Aorta (tissue), 5 donors: ENCODE measurements around the gene WDPCP. TPM values are rescaled to one million over a fixed set of nuclear protein-coding genes. Genes with fewer than 3 reads are reported as not detected.

Source experiments
- ATAC-seq: fragments of 200-7000 bp; cut with Tn5 transposase; one replicate; pipeline ENCODE4 v1.9.1; 2022; ENCODE audit warnings: moderate library complexity; ENCODE audit not compliant: low FRiP score
- DNase-seq, 2 donors: peaks; one replicate each; pipeline ENCODE4 v3.0.0-alpha.2; 2020
- H3K27ac ChIP-seq, 2 donors: one replicate each; pipeline ENCODE4 v1.5.1; 2013; ENCODE audit warnings: low read length in 2 of 2, mild to moderate bottlenecking in 2 of 2, moderate library complexity in 2 of 2, control low read depth in 1 of 2, inconsistent platforms in 1 of 2, low read depth in 1 of 2
- H3K27me3 ChIP-seq, 2 donors: one replicate each; pipeline ENCODE4 v1.6.1; 2013; ENCODE audit warnings: control low read depth in 1 of 2, low read length in 1 of 2, mild to moderate bottlenecking in 1 of 2, moderate library complexity in 1 of 2; ENCODE audit not compliant: insufficient read depth in 2 of 2, control insufficient read depth in 1 of 2
- H3K36me3 ChIP-seq, 2 donors: one replicate each; pipeline ENCODE4 v1.6.1; 2013; ENCODE audit warnings: control low read depth in 1 of 2, low read length in 1 of 2, mild to moderate bottlenecking in 1 of 2; ENCODE audit not compliant: insufficient read depth in 2 of 2, control insufficient read depth in 1 of 2
- H3K4me1 ChIP-seq, 2 donors: one replicate each; pipeline ENCODE4 v1.6.1; 2013; ENCODE audit warnings: low read length in 2 of 2, control low read depth in 1 of 2, mild to moderate bottlenecking in 1 of 2, moderate library complexity in 1 of 2; ENCODE audit not compliant: insufficient read depth in 2 of 2, control insufficient read depth in 1 of 2
- H3K4me3 ChIP-seq, 2 donors: one replicate each; pipeline ENCODE4 v1.5.1; 2013; ENCODE audit warnings: low read length in 2 of 2, control low read depth in 1 of 2, mild to moderate bottlenecking in 1 of 2
- H3K9me3 ChIP-seq: one replicate; pipeline ENCODE4 v1.6.1; 2013; ENCODE audit warnings: mild to moderate bottlenecking, low read length; ENCODE audit not compliant: control insufficient read depth
- WGBS, 2 donors: extraction: QIAGEN DNeasy Blood & Tissue Kit; methylation state at CpG; one replicate each; pipeline ENCODE4 v1.1.7; 2013; 5-methylcytosine and 5-hydroxymethylcytosine counted together
- intact Hi-C, 2 donors: fragments of 100-400 bp; cut with DNase I; formaldehyde crosslinking; loops; one replicate each; pipeline versions ENCODE4 v1.14.2 to v1.15.0; 2022
- polyA plus RNA-seq, 2 donors: library from polyadenylated mRNA; stranded (reverse); fragments of 200-250 nt; gene quantifications; one replicate each; pipeline ENCODE4 v1.2.3, GENCODE V29; 2013
- total RNA-seq, 2 donors: library from RNA; stranded (reverse); fragmentation: NEBNext Ultra II Directional; extraction: Animal tissue kit (Norgen Biotek cat#: 25700); gene quantifications; one replicate each; pipeline ENCODE4 v1.2.1, GENCODE V29; 2021
- donor health status: healthy with polysubstance abuse.
- donor health status: Bipolar disorder and iron deficiency.
- donor health status: DM: no; HTN: no; CAD: no.
- donor health status: DM: no; HTN: no; CAD: no.
- donor health status: DM: yes; HTN: yes; CAD: no.

The WDPCP gene
- total and polyA plus RNA-seq, 4 donors = 2.9 to 20.8 (median 15.3) TPM

- Histone ChIP-seq H3K36me3 (no peaks in the 10 kb centered on the region), H3K27me3 (no peaks in the 10 kb centered on the region), H3K4me3 (no peak overlapping the region), H3K4me1 (no peaks in the 10 kb centered on the region), H3K27ac (no peak overlapping the region), H3K9me3 (no peaks in the 10 kb centered on the region)
- intact Hi-C loops = no loop called here
- ATAC-seq = no peak
- DNase-seq = no peak
- WGBS, 2 donors = 86 to 95% methylated on average over 1 of the region's 1 CpG
These were observed 84.5 kb downstream of the WDPCP start for GRCh38 chr2:63503818-63504217.

GRCh38 chr2:63500398-63500797 lies 87.9 kb downstream of the WDPCP start:
- no peak overlapping the region for H3K4me3 ChIP-seq
- peaks cover 0 to 3% of the 10 kb centered on the region in 2 donors for H3K36me3 ChIP-seq
- no peaks in the 10 kb centered on the region for H3K27me3 ChIP-seq
- no peak for DNase-seq
- no peak overlapping the region for H3K27ac ChIP-seq
- ATAC-seq = no peak
- no peaks in the 10 kb centered on the region for H3K9me3 ChIP-seq
- intact Hi-C loops = no loop called here
- WGBS, 2 donors = 97 to 98% methylated on average over 1 of the region's 1 CpG
- no peaks in the 10 kb centered on the region for H3K4me1 ChIP-seq

- Histone ChIP-seq H3K9me3 (no peaks in the 10 kb centered on the region), H3K27me3 (no peaks in the 10 kb centered on the region), H3K4me1 (no peaks in the 10 kb centered on the region), H3K4me3 (no peak overlapping the region), H3K27ac (no peak overlapping the region), H3K36me3 (peaks cover 0 to 3% of the 10 kb centered on the region in 2 donors)
- DNase-seq (no peak), ATAC-seq (no peak)
- intact Hi-C loops = no loop called here
- 83 to 86% methylated on average over 2 of the region's 2 CpGs for WGBS, 2 donors
These were observed 90.7 kb downstream of the WDPCP start for GRCh38 chr2:63497576-63497975.

- no peaks in the 10 kb centered on the region for H3K9me3 ChIP-seq
- 92 to 97% methylated on average over 1 of the region's 1 CpG for WGBS, 2 donors
- no peak overlapping the region for H3K27ac ChIP-seq
- H3K27me3 ChIP-seq = no peaks in the 10 kb centered on the region
- ATAC-seq = no peak
- no peaks in the 10 kb centered on the region for H3K4me1 ChIP-seq
- H3K36me3 ChIP-seq = peaks cover 2 to 3% of the 10 kb centered on the region in 2 donors
- DNase-seq = no peak
- no peak overlapping the region for H3K4me3 ChIP-seq
- intact Hi-C loops = no loop called here
These were observed 93.3 kb downstream of the WDPCP start for GRCh38 chr2:63494968-63495367.

- H3K27ac ChIP-seq = no peak overlapping the region
- DNase-seq = no peak
- intact Hi-C loops = no loop called here
- no peak for ATAC-seq
- H3K4me1 ChIP-seq = no peaks in the 10 kb centered on the region
- H3K27me3 ChIP-seq = no peaks in the 10 kb centered on the region
- WGBS, 2 donors = 88 to 90% methylated on average over 7 of the region's 7 CpGs
- H3K36me3 ChIP-seq = peaks cover 2 to 3% of the 10 kb centered on the region in 2 donors
- no peak overlapping the region for H3K4me3 ChIP-seq
- H3K9me3 ChIP-seq = no peaks in the 10 kb centered on the region
These were observed 94.2 kb downstream of the WDPCP start for GRCh38 chr2:63494100-63494499.

GRCh38 chr2:63488118-63488713 lies 100.1 kb downstream of the WDPCP start:
- 60 to 62% methylated on average over 2 of the region's 2 CpGs for WGBS, 2 donors
- H3K4me3 ChIP-seq = no peak overlapping the region
- no peaks in the 10 kb centered on the region for H3K9me3 ChIP-seq
- no peak overlapping the region for H3K27ac ChIP-seq
- no peaks in the 10 kb centered on the region for H3K27me3 ChIP-seq
- DNase-seq (no peak), ATAC-seq (no peak)
- peaks cover 0 to 3% of the 10 kb centered on the region in 2 donors for H3K36me3 ChIP-seq
- intact Hi-C loops = loop anchor here in 1 of 2 donors (5.0 kb wide), 1 partner anchor 701 kb away; no protein-coding TSS in a partner anchor
- H3K4me1 ChIP-seq = no peaks in the 10 kb centered on the region

- intact Hi-C loops = loop anchor here in 1 of 2 donors (5.0 kb wide), 1 partner anchor 700 kb away; no protein-coding TSS in a partner anchor
- H3K36me3 ChIP-seq = peaks cover 0 to 3% of the 10 kb centered on the region in 2 donors
- no peaks in the 10 kb centered on the region for H3K9me3 ChIP-seq
- H3K27me3 ChIP-seq = no peaks in the 10 kb centered on the region
- no peaks in the 10 kb centered on the region for H3K4me1 ChIP-seq
- ATAC-seq (no peak), DNase-seq (no peak)
- 91 to 97% methylated on average over 2 of the region's 2 CpGs for WGBS, 2 donors
- H3K4me3 ChIP-seq = no peak overlapping the region
- no peak overlapping the region for H3K27ac ChIP-seq
These were observed 101.4 kb downstream of the WDPCP start for GRCh38 chr2:63486861-63487290.

- DNase-seq (no peak), ATAC-seq (no peak)
- Histone ChIP-seq H3K27me3 (no peaks in the 10 kb centered on the region), H3K36me3 (peaks cover 0 to 1% of the 10 kb centered on the region in 2 donors), H3K4me1 (no peaks in the 10 kb centered on the region), H3K27ac (no peak overlapping the region), H3K4me3 (no peak overlapping the region), H3K9me3 (no peaks in the 10 kb centered on the region)
- WGBS, 2 donors = 64 to 78% methylated on average over 6 of the region's 6 CpGs
- intact Hi-C loops = loop anchor here in 1 of 2 donors (5.0 kb wide), 1 partner anchor 698 kb away; no protein-coding TSS in a partner anchor
These were observed 103.4 kb downstream of the WDPCP start for GRCh38 chr2:63484901-63485300.

GRCh38 chr2:63484481-63484880 lies 103.8 kb downstream of the WDPCP start:
- H3K4me1 ChIP-seq = no peaks in the 10 kb centered on the region
- intact Hi-C loops = no loop called here
- H3K9me3 ChIP-seq = no peaks in the 10 kb centered on the region
- 86 to 87% methylated on average over 2 of the region's 2 CpGs for WGBS, 2 donors
- H3K27ac ChIP-seq = no peak overlapping the region
- peaks cover 0 to 1% of the 10 kb centered on the region in 2 donors for H3K36me3 ChIP-seq
- no peak for ATAC-seq
- no peak overlapping the region for H3K4me3 ChIP-seq
- no peak for DNase-seq
- no peaks in the 10 kb centered on the region for H3K27me3 ChIP-seq
